ENCODE results near the gene SAMD4A. TPM values are rescaled to one million over a fixed set of nuclear protein-coding genes. Genes with fewer than 3 reads are reported as not detected.

SAMD4A gene
- total RNA-seq, 1 experiment from 2014 or later: 9.6 TPM

GRCh38 chr14:54785136-54785777, 218.3 kb downstream of the SAMD4A start:
- no peaks in the 10 kb centered on the region for H3K9me3 Mint-ChIP-seq
- Histone ChIP-seq H3K4me2 (ENCODE audit: insufficient read depth, insufficient read length, low read length) (no peak overlapping the region), H2AFZ (ENCODE audit: low read length) (no peak overlapping the region), H3T11ph (ENCODE audit: low read length) (no peak overlapping the region), H2BK120ac (ENCODE audit: low read depth, low read length, poor library complexity, severe bottlenecking) (no peak overlapping the region), H4K91ac (ENCODE audit: insufficient read length, low read depth, low read length) (no peak overlapping the region), H3K27ac (ENCODE audit: insufficient read length, low read depth, low read length) (no peak overlapping the region), H4K8ac (replicated peaks; ENCODE audit: insufficient read length, low read depth, low read length) (no peak overlapping the region), H3K56ac (ENCODE audit: insufficient read length, low read depth, low read length) (no peak overlapping the region), H3K9ac (ENCODE audit: extremely low read depth, insufficient read length, low read length) (no peak overlapping the region), H2BK15ac (ENCODE audit: low read depth, low read length) (no peak overlapping the region), H3K23ac (ENCODE audit: insufficient read length, low read depth, low read length) (no peak overlapping the region), H3K4ac (ENCODE audit: low read depth, low read length) (no peak overlapping the region), H3K18ac (ENCODE audit: insufficient read length, low read depth, low read length) (no peak overlapping the region), H3K27me3 (ENCODE audit: insufficient read depth, low read length) (no peaks in the 10 kb centered on the region), H2BK20ac (ENCODE audit: low read depth, low read length, poor library complexity, severe bottlenecking) (no peak overlapping the region), H2BK12ac (ENCODE audit: insufficient read length, low read depth, low read length) (no peak overlapping the region), H3K79me2 (ENCODE audit: insufficient read depth, low read length) (no peaks in the 10 kb centered on the region), H3K23me2 (ENCODE audit: insufficient read length, low read depth, low read length, poor library complexity, severe bottlenecking) (no peaks in the 10 kb centered on the region), H2BK5ac (ENCODE audit: insufficient read length, low read length) (no peak overlapping the region), H4K20me1 (ENCODE audit: control insufficient read depth, insufficient read depth, insufficient read length) (no peaks in the 10 kb centered on the region), H3K79me1 (ENCODE audit: insufficient read depth, low read depth, low read length, poor library complexity, severe bottlenecking) (no peaks in the 10 kb centered on the region), H3K14ac (ENCODE audit: insufficient read depth, low read length) (no peak overlapping the region), H3K4me1 (ENCODE audit: insufficient read depth, low read length) (no peaks in the 10 kb centered on the region), H3K9me3 (ENCODE audit: control insufficient read depth, low read depth, low read length) (no peaks in the 10 kb centered on the region), H2AK5ac (ENCODE audit: insufficient read length, low read length) (no peak overlapping the region), H4K5ac (ENCODE audit: insufficient read length, low read depth, low read length) (no peak overlapping the region)
- TF ChIP-seq CTCF (conservative IDR thresholded peaks at IDR 0.05): no peak
- WGBS (ENCODE audit: extremely low coverage, insufficient read length, low lambda C conversion rate): no CpG with 5 or more reads among the region's 8 CpGs
- H3K4me3 Mint-ChIP-seq: no peak overlapping the region
- DNase-seq: no peak
- H3K27ac Mint-ChIP-seq: no peak overlapping the region
- H3K4me1 Mint-ChIP-seq: peaks cover 8% of the 10 kb centered on the region in 2 experiments
- peaks cover 0 to 2% (median 0%) of the 10 kb centered on the region in 3 experiments; a peak in 1 of 7 replicates for H3K36me3 Mint-ChIP-seq (ENCODE audit: insufficient read depth in 1 of 3, low read depth in 3 of 3)
- no peaks in the 10 kb centered on the region for H3K27me3 Mint-ChIP-seq (ENCODE audit: low read depth)
